ENCODE measurements around the gene EXPH5.

DNA sequence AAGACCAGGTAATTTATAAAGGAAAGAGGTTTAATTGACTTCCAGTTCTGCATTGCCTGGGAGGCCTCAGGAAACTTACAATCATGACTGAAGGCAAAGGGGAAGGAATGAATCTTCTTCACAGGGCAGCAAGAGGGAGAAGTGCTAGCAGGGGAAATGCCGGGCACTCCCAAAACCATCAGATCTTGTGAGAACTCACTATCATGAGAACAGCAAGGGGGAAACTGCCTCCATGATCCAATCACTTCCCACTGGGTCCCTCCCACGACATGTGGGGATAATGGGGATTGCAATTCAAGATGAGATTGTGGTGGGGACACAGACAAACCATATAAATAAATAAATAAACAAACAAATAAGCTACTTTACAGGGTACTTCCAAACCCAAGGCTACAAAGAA is 28.8 kb upstream of the EXPH5 start:
- TF ChIP-seq OSR1 (CRISPR knock-in tag; IDR thresholded peaks at IDR 0.05) (no peak), ISL1 (CRISPR knock-in tag; IDR thresholded peaks at IDR 0.05) (no peak), ZFP3 (CRISPR knock-in tag; IDR thresholded peaks at IDR 0.05) (no peak)
